Measurements from ENCODE around the gene TAF4.

The TAF4 gene

DNA sequence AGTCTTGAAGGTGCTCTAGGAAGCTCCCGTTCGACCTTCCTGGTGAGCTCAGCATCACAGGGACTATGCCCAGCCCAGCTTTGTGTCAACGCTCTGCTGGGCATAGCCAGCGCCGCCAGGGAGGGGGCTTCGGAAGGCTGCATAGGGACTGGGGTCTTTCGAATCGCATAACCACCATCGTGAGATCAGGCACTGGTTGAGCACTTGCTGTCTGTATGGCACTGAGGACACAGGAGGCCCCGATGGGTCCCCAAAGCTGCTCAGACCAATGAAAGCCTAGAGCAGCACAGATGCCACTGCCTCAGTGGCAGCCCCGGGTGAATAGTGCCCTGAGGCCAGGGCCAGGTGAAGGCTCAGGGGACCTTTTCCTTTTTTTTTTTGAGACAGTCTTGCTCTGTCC is 96.7 kb downstream of the TAF4 start:
- no peak overlapping the region for H3K27ac Mint-ChIP-seq
- H3K36me3 Mint-ChIP-seq (ENCODE audit: low read depth), result peaks cover 20% of the 10 kb centered on the region
- no peaks in the 10 kb centered on the region for H3K9me3 Mint-ChIP-seq
- no peaks in the 10 kb centered on the region for H3K4me1 Mint-ChIP-seq (ENCODE audit: low read depth)
- no peak overlapping the region for H3K4me3 Mint-ChIP-seq
- peaks cover 27% of the 10 kb centered on the region for H3K27me3 Mint-ChIP-seq
- intact Hi-C loops (cut with micrococcal nuclease), result no loop called here

DNA sequence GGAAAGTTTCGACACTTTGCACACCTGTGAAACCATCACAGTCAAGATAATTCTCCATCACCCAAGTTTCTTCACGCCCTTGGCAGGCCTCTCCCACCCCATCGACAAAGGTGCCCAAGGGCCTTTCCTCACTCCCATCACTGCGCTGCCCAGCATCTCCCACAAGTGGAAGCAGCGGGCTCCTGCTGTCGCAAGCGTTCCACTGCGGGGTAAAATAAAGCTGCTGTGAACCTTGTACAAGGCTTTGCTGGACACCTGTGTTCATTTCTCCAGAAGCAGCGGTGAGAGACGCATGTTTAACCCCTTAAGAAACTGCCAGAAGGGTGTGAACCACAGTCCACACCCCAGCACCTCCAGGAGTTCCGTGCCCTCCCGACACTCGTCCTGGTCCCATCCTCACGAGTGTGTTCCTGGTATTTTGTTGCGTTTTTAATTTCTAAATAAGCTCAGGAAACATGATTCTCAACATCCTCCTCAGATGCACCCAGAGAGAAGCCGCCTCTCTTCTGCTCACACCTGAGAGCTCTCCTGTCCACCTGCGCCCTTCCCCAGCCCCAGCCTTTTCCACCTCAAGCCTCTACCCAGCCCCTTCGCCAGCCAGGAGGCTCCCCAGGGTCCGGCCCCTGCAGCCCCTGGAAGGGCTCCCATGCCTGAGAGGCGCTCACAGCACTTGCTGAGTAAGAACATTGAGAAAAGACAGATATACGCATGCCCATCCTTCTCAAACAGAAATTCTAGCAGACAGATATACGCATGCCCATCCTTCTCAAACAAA is 97.5 kb downstream of the TAF4 start:
- Mint-ChIP-seq H3K4me1 (ENCODE audit: low read depth) (no peaks in the 10 kb centered on the region), H3K9me3 (no peaks in the 10 kb centered on the region), H3K36me3 (ENCODE audit: low read depth) (peaks cover 13% of the 10 kb centered on the region), H3K4me3 (no peak overlapping the region), H3K27ac (no peak overlapping the region), H3K27me3 (peaks cover 33% of the 10 kb centered on the region)
- intact Hi-C loops (cut with micrococcal nuclease), result no loop called here

DNA sequence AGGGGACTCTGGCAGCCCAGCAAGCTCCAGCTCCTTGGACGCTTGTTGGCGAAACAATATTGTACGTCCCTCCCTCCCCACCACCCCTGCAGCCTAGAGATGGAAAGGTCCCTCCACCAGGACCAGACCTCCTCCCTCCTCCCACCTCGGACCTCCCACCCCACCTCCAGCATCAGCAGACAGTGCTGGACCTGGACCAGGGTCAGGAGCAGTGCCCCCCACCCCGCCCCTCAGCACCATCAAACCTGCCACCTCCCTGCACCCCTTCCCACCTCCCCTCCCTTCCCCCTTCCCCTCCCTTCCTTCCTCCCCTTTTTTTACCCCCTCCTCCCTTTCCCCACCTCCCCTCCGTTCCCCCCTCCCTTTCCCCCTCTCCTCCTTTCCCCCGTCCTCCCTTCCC is 98.4 kb downstream of the TAF4 start:
- no peaks in the 10 kb centered on the region for H3K9me3 Mint-ChIP-seq
- no peaks in the 10 kb centered on the region for H3K4me1 Mint-ChIP-seq (ENCODE audit: low read depth)
- H3K36me3 Mint-ChIP-seq (ENCODE audit: low read depth), result peaks cover 3% of the 10 kb centered on the region
- H3K4me3 Mint-ChIP-seq, result no peak overlapping the region
- H3K27me3 Mint-ChIP-seq, result peaks cover 41% of the 10 kb centered on the region
- intact Hi-C loops (cut with micrococcal nuclease), result no loop called here
- no peak overlapping the region for H3K27ac Mint-ChIP-seq

DNA sequence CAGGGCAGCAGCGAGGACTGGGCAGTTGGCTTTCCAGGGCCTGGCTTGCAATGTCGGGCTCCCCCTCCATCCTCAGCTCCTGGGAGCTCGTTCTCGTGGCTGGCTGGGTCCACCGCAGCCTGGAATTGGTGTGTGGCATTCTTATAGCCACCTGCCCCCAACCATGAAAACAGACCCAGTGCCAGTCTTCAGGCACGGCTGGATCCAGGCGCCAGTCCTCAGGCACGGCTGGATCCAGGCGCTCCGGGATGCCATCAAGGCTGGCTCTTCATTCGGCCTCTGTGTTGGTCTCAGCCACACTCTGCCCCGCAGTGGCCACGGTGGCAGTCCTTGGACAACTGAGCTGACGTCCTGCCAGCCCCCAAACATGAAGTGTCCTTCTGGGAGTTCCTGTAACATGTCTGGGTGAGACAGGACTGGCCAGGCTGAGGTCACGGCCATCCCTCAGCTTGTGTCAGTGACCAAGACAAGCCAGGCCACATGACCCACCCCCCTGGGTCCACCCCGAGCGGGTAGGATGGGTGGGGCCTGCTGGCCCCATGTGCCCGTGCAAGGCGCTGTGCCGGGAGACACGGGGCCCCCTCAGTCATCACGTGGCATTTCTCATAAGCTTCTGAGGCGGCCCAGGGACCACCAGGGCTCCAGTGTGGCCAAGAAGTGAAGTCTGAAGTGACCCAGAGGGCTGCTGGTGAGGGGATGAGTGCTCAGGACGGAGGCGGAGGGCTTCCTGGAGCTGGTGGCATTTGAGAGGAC is 99.0 kb downstream of the TAF4 start:
- Mint-ChIP-seq H3K27ac (no peak overlapping the region), H3K27me3 (peaks cover 41% of the 10 kb centered on the region), H3K9me3 (no peaks in the 10 kb centered on the region), H3K36me3 (ENCODE audit: low read depth) (no peaks in the 10 kb centered on the region), H3K4me3 (no peak overlapping the region), H3K4me1 (ENCODE audit: low read depth) (no peaks in the 10 kb centered on the region)
- intact Hi-C loops (cut with micrococcal nuclease), result no loop called here

DNA sequence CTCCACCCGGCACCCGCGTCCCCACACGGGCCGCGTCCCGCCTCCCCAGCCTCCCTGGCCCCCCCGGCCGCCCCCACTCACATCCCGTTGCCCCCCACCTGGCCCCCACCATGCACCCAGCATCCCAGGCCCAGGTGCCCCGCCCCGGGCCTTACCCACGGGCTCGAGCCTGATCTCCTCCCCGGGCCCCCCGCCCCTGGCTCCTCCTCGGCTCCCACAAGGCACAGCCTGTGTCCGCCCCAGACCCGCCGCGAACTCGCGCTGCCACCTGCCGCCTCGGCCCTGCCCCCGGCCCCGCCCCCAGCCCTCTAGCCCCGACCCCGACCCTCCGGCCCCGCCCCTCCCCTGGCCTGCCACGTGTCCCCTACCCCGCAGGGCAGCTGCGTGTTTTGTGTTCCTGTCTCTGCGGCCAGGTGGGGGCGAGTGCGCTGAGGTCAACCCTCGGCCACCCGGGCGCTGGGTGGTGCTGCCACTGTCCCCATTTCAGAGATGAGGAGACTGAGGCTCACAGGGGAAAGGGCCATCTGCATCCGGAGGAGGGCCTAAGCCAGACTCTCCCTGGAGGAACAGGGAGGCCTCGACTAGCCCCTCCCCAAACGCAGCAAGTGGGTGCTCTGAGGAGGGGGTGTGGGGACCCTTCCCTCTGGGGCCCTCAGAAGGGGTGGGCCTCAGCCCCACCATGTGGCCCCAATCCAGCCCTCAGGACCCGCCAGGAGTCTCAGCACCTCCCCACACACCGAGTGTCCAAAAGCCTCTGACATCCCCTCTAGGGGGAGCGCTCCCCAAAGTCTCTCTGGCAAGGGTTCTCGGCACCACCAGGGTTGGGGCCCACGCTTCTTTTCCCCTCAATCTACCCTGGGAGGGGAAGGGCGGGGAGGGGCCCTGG is 99.8 kb downstream of the TAF4 start:
- Mint-ChIP-seq H3K27me3 (peaks cover 44% of the 10 kb centered on the region), H3K4me3 (no peak overlapping the region), H3K9me3 (no peaks in the 10 kb centered on the region), H3K4me1 (ENCODE audit: low read depth) (no peaks in the 10 kb centered on the region), H3K36me3 (ENCODE audit: low read depth) (no peaks in the 10 kb centered on the region), H3K27ac (no peak overlapping the region)
- intact Hi-C loops (cut with micrococcal nuclease), result no loop called here

DNA sequence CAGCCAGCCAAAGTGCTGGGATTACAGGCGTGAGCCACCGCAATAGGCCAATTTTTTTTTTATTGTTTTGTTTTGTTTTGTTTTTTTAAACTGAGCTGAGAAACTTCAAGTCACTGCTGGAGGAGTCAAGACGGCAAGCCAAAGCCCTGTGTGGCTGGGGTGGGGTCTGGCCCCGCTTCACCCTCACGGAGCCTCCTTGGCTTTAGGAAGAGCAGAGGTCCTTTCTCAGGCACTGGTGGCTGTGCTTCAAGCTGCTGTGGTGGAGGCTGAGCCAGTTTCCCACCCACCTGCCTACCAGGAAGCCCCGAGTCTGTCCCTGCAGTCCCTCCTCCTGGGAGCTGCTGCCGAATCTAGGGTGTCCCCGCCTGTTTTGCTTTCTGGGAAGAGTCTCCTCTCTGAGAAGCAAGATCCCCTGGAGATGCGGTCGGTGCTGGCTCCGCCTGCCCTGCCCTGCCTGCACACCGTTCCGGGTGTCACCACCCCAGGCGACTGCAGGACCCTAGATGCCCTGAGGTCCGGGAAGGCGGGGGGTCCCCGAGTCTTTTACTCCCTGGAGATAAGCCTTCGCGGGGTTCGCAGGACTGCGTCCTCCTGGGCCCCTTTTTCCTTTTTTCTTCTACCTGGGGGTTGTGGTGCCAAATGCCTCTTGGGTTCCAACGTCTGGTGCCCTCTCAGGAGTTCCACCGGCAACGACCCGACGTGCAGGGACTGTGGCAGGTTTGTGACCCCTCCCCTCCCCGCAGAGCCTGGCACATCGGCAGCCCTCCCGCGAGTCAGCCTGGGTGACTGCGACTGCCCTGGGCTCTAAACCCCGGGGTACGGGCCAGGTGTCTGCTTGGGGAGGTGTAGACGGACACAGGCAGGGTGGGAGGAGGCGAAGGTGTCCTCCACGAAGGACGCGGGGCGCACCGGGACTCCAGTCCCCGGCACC is 100.7 kb downstream of the TAF4 start:
- intact Hi-C loops (cut with micrococcal nuclease), result no loop called here
- Mint-ChIP-seq H3K4me1 (ENCODE audit: low read depth) (no peaks in the 10 kb centered on the region), H3K27ac (no peak overlapping the region), H3K4me3 (no peak overlapping the region), H3K9me3 (no peaks in the 10 kb centered on the region), H3K27me3 (peaks cover 44% of the 10 kb centered on the region), H3K36me3 (ENCODE audit: low read depth) (no peaks in the 10 kb centered on the region)

DNA sequence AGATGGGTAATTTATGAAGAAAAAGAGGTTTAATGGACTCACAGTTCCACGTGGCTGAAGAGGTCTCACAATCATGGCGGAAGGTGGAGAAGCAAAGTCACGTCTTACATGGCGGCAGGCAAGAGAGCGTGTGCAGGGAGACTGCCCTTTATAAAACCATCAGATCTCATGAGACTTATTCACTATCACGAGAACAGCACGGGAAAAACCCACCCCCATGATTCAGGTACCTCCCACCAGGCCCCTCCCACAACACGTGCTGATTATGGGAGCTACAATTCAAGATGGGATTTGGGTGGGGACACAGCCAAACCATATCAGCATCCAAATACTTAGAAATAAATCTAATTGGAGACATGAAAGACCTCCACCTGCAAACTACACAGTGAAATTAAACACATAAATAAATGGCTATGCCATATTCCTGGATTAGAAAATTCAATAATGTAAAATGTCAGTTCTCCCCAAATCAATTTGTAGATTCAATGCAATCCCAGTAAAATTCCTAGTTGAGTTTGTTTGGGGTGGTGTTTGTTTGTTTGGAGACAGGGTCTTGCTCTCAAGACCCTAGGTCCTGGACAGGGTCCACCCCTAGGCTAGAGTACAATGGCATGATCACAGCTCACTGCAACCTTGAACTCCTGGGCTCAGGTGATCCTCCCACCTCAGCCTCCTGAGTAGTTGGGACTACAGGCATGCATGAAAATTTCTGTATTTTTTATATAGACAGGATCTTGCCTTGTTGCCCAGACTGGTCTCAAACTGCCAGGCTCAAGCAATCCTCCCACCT is 101.6 kb downstream of the TAF4 start:
- Mint-ChIP-seq H3K4me3 (no peak overlapping the region), H3K27ac (no peak overlapping the region), H3K36me3 (ENCODE audit: low read depth) (no peaks in the 10 kb centered on the region), H3K4me1 (ENCODE audit: low read depth) (no peaks in the 10 kb centered on the region), H3K9me3 (no peaks in the 10 kb centered on the region), H3K27me3 (peaks cover 44% of the 10 kb centered on the region)
- intact Hi-C loops (cut with micrococcal nuclease), result no loop called here

DNA sequence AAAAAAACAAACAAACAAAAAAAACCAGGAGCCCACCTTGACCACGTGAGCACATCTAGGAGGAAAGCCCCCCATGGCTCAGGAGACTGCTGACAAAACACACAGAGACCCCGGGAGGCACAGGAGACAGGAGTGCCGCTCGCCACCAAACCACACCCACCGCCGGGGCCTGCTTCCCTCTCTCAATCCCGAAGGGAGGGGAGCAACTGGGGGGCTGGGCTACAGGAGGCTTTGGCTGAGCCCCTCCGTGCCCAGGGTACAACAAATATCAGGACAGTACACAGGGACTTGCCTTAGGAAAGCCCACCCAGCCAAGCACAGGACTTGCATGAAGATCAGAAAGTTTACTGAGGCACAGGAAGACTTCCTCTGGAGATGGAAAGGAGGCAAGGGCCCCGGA is 102.5 kb downstream of the TAF4 start:
- H3K4me3 Mint-ChIP-seq, result no peak overlapping the region
- H3K9me3 Mint-ChIP-seq, result no peaks in the 10 kb centered on the region
- no peak overlapping the region for H3K27ac Mint-ChIP-seq
- H3K4me1 Mint-ChIP-seq (ENCODE audit: low read depth), result no peaks in the 10 kb centered on the region
- peaks cover 44% of the 10 kb centered on the region for H3K27me3 Mint-ChIP-seq
- H3K36me3 Mint-ChIP-seq (ENCODE audit: low read depth), result no peaks in the 10 kb centered on the region
- intact Hi-C loops (cut with micrococcal nuclease), result no loop called here

DNA sequence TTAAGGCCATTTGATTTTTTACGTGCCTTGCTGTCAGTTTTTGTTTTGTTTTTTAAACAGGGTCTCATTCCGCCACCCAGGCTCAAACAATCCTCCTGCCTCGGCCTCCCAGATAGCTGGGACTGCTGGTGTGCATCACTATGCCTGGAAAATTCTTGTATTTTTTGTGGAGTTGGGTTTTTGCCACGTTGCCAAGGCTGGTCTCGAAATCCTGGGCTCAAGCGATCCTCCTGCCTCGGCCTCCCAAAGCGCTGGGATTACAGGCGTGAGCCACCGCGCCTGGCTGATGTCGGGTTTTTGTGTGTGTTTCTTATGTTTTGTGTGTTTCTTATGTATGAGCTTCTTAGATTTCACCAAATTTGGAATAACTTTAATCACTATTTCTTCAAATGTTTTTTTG is 104.8 kb downstream of the TAF4 start:
- Mint-ChIP-seq H3K4me3 (no peak overlapping the region), H3K4me1 (ENCODE audit: low read depth) (no peaks in the 10 kb centered on the region), H3K27ac (no peak overlapping the region), H3K27me3 (peaks cover 36% of the 10 kb centered on the region), H3K36me3 (ENCODE audit: low read depth) (no peaks in the 10 kb centered on the region), H3K9me3 (no peaks in the 10 kb centered on the region)
- intact Hi-C loops (cut with micrococcal nuclease), result no loop called here

DNA sequence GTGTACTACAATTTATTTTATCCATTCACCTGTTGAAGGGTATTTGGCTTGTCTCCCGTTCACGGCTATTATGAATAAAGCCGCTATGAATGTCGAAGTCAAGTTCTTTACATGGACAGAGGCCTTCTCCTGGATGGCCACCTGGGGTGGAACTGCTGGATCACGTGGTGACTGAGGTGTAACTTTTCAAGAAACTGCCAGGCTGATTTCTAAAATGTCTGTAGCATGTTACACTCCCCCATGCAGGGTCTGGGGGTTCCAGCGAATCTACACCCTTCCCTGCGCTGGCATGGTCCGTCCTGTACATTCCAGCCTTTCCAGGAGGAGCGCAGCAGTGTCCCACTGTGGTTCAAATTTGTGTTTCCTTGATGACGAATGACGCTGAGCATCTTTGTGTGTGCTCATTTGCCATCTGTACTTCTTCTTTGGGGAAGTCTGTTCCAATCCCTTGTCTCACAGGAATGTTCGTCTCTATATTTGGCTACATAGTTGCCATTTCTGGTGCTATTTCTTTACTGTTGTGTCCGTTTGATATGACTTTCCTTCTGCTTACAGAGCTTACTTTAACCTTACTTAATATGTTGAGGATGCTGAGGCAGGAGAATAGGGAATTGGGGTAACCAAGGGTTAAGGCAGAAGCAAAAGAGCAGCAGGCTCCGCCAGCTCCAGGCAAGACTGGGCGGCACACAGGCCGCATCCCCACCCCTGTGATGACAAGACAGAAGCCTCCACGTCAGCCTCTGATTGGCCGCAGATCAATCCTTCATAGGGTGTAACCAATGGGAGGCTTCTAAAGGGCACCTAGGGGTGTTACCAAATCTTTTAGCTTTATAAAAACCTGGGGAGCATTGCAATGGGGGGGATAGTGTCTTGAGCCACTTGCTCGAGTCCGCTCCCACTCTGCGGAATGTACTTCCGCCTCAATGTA is 106.6 kb downstream of the TAF4 start:
- Mint-ChIP-seq H3K36me3 (ENCODE audit: low read depth) (no peaks in the 10 kb centered on the region), H3K27ac (no peak overlapping the region), H3K4me3 (no peak overlapping the region), H3K27me3 (peaks cover 29% of the 10 kb centered on the region), H3K4me1 (ENCODE audit: low read depth) (no peaks in the 10 kb centered on the region), H3K9me3 (no peaks in the 10 kb centered on the region)
- intact Hi-C loops (cut with micrococcal nuclease), result no loop called here

DNA sequence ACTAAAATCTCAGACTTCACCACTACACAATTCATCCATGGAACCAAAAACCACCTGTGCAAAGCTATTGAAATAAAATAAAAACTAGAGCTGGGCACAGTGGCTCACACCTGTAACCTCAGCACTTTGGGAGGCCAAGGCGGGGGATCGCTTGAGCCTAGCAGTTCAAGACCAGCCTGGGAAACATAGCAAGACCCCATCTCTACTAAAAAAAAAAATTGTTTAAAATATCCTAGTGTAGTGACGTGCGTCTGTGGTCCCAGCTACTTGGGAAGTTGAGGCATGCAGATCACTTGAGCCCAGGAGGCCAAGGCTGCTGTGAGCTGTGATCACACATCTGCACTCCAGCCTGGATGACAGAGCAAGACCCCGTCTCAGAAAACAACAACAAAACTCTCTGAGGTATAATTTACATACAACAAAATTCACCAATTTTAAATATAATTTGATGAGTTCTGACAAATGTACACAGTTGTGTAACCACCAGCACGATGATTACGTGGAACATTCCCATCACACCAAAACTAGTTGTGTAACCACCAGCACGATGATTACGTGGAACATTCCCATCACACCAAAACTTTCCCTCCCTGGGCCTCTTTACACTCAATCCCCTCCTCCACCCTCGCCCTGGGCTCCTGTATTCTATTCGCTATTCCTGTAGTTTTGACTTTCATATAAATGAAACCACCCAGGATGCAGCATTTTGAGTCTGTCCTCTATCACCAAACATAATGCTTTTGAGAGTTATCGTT is 107.5 kb downstream of the TAF4 start:
- H3K4me1 Mint-ChIP-seq (ENCODE audit: low read depth), result no peaks in the 10 kb centered on the region
- intact Hi-C loops (cut with micrococcal nuclease), result no loop called here
- no peak overlapping the region for H3K27ac Mint-ChIP-seq
- H3K9me3 Mint-ChIP-seq, result no peaks in the 10 kb centered on the region
- H3K36me3 Mint-ChIP-seq (ENCODE audit: low read depth), result no peaks in the 10 kb centered on the region
- H3K27me3 Mint-ChIP-seq, result peaks cover 21% of the 10 kb centered on the region
- H3K4me3 Mint-ChIP-seq, result no peak overlapping the region

Measured in dendritic cell treated with granulocyte-macrophage colony-stimulating factor and Interleukin-4, amounts not matched to agents 40 ng/mL and 50 ng/mL, for 4 days (primary cell).